ENCODE data around the gene MLLT1. TPM values are rescaled to one million over a fixed set of nuclear protein-coding genes. Genes with fewer than 3 reads are reported as not detected.

The MLLT1 gene
- total and polyA plus RNA-seq, 2 of the 8 experiments (the other 6 are each of a cell fraction or from before 2014, with no cell fraction given) = 18.8 to 45.1 TPM

DNA sequence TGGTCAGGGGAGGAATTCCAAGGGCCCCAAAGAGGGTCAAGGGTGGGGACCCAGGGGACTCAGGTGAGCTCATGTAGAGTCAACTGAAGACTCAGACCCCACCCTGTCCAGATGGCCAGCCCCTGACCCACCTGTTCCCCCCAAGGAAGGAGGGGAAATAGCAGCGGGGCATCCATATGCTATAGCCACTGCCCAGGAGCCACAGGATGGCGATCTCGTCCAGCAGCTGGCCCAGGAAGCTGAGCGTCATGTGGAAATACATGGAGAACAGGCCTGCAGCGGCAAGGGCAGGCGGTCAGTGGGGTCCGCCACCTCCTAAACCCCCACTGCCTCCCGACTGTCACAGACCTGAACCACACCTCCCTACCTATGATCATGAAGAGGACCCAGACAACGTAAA lies 32.2 kb upstream of the MLLT1 start:
- no peak overlapping the region for H3K4me3 ChIP-seq (ENCODE audit: extremely low read depth in 1 of 4, insufficient read depth in 2 of 4, low read depth in 3 of 4, low read length in 4 of 4)
- no peak overlapping the region for H3K18ac ChIP-seq (ENCODE audit: extremely low read depth, low read length)
- H3K23me2 ChIP-seq (ENCODE audit: low read depth, low read length) = no peaks in the 10 kb centered on the region
- no peak overlapping the region for H2BK120ac ChIP-seq (replicated peaks; ENCODE audit: low read depth, low read length)
- no peak overlapping the region for H3K14ac ChIP-seq (ENCODE audit: insufficient read length)
- ChIA-PET CTCF (ENCODE audit: partially characterized antibody) (no interaction called here), POLR2A (ENCODE audit: partially characterized antibody) (no interaction called here)
- no peaks in the 10 kb centered on the region for H4K20me1 ChIP-seq (replicated peaks in 1 of 2; ENCODE audit: control insufficient read depth in 1 of 2, insufficient read depth in 2 of 2, low read length in 2 of 2)
- H3K4ac ChIP-seq (replicated peaks; ENCODE audit: insufficient read length, low read depth, low read length) = no peak overlapping the region
- DNase-seq (ENCODE audit: low read depth in 1 of 2, low spot score in 2 of 2) = no peak
- H3K36me3 ChIP-seq (ENCODE audit: control insufficient read depth in 2 of 4, insufficient read depth in 4 of 4, low read length in 3 of 4) = no peaks in the 10 kb centered on the region
- H2BK15ac ChIP-seq (ENCODE audit: low read length) = no peak overlapping the region
- H3K79me2 ChIP-seq (ENCODE audit: control insufficient read depth in 1 of 2, insufficient read depth in 2 of 2, low read length in 2 of 2) = no peaks in the 10 kb centered on the region
- H2BK12ac ChIP-seq (ENCODE audit: low read depth, low read length) = no peak overlapping the region
- H3K56ac ChIP-seq (replicated peaks; ENCODE audit: insufficient read length, low read depth, low read length) = no peak overlapping the region
- H3K79me1 ChIP-seq (ENCODE audit: low read depth, low read length) = no peaks in the 10 kb centered on the region
- no peak overlapping the region for H4K5ac ChIP-seq (ENCODE audit: insufficient read length, low read depth, low read length)
- H3K9me3 ChIP-seq (ENCODE audit: insufficient read depth in 2 of 2, low read depth in 1 of 2, low read length in 1 of 2) = peaks cover 31 to 60% of the 10 kb centered on the region in 2 experiments
- WGBS, 2 experiments (ENCODE audit: extremely low coverage in 1 of 2, insufficient coverage in 1 of 2, insufficient read length in 1 of 2, insufficient replicate concordance in 2 of 2, low coverage in 1 of 2, low lambda C conversion rate in 2 of 2, missing lambda C conversion rate in 1 of 2) = 87% methylated on average over 9 of the region's 9 CpGs; no CpG with 5 or more reads in 1 of the 2 experiments
- no peak overlapping the region for H3K9ac ChIP-seq (replicated peaks in 1 of 4; ENCODE audit: extremely low read depth in 1 of 4, low read depth in 3 of 4, low read length in 3 of 4)
- no peaks in the 10 kb centered on the region for H3K27me3 ChIP-seq (replicated peaks in 1 of 4; ENCODE audit: control insufficient read depth in 3 of 4, extremely low read depth in 1 of 4, insufficient read depth in 3 of 4, low read length in 3 of 4)
- H3K23ac ChIP-seq (ENCODE audit: insufficient read length) = no peak overlapping the region
- H2AK5ac ChIP-seq (ENCODE audit: low read depth, low read length) = no peak overlapping the region
- no peaks in the 10 kb centered on the region for H3K4me1 ChIP-seq (replicated peaks in 1 of 4; ENCODE audit: control insufficient read depth in 3 of 4, insufficient read depth in 4 of 4, low read length in 3 of 4)
- FAIRE-seq = no peak
- no peak overlapping the region for H2AFZ ChIP-seq (ENCODE audit: low read length)
- H4K8ac ChIP-seq (ENCODE audit: extremely low read depth, insufficient read depth, low read length) = no peak overlapping the region
- H2BK5ac ChIP-seq (ENCODE audit: low read depth, low read length) = no peak overlapping the region
- no peak overlapping the region for H3K27ac ChIP-seq (ENCODE audit: low read depth, low read length)
- no peak overlapping the region for H3K4me2 ChIP-seq (ENCODE audit: insufficient read depth in 1 of 2, low read depth in 2 of 2, low read length in 2 of 2)
- H2BK20ac ChIP-seq (ENCODE audit: low read length) = no peak overlapping the region
- H4K91ac ChIP-seq (replicated peaks; ENCODE audit: insufficient read length, low read length) = no peak overlapping the region
- TF ChIP-seq SUZ12 (IDR thresholded peaks at IDR 0.05; ENCODE audit: low read length) (no peak), KDM1A (IDR thresholded peaks at IDR 0.05; ENCODE audit: borderline replicate concordance, low read length) (no peak), ZNF274 (IDR thresholded peaks at IDR 0.05; ENCODE audit: borderline replicate concordance, extremely low read depth, low read length) (no peak), BCL11A (IDR thresholded peaks at IDR 0.05; ENCODE audit: low read depth in 2 of 2, low read length in 2 of 2) (no peak), POLR2A (IDR thresholded peaks at IDR 0.05; ENCODE audit: control extremely low read depth in 1 of 2, low read depth in 2 of 2, low read length in 2 of 2) (no peak), CEBPB (IDR thresholded peaks at IDR 0.05; ENCODE audit: low read depth, low read length) (no peak), RAD21 (IDR thresholded peaks at IDR 0.05 in 1 of 2, conservative IDR thresholded peaks at IDR 0.05 in 1 of 2; ENCODE audit: low read depth in 2 of 2, low read length in 2 of 2) (peak; percentile 38 to 53), CHD1 (IDR thresholded peaks at IDR 0.05; ENCODE audit: low read depth, low read length) (no peak), CBX5 (IDR thresholded peaks at IDR 0.05; ENCODE audit: low read depth, low read length) (no peak), JUN (IDR thresholded peaks at IDR 0.05; ENCODE audit: low read depth, low read length) (no peak)
- TF ChIP-seq, protein P1, sequence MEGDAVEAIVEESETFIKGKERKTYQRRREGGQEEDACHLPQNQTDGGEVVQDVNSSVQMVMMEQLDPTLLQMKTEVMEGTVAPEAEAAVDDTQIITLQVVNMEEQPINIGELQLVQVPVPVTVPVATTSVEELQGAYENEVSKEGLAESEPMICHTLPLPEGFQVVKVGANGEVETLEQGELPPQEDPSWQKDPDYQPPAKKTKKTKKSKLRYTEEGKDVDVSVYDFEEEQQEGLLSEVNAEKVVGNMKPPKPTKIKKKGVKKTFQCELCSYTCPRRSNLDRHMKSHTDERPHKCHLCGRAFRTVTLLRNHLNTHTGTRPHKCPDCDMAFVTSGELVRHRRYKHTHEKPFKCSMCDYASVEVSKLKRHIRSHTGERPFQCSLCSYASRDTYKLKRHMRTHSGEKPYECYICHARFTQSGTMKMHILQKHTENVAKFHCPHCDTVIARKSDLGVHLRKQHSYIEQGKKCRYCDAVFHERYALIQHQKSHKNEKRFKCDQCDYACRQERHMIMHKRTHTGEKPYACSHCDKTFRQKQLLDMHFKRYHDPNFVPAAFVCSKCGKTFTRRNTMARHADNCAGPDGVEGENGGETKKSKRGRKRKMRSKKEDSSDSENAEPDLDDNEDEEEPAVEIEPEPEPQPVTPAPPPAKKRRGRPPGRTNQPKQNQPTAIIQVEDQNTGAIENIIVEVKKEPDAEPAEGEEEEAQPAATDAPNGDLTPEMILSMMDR (IDR thresholded peaks at IDR 0.05; ENCODE audit: control extremely low read depth in 1 of 3, insufficient read depth in 1 of 3, low read depth in 1 of 3, low read length in 3 of 3) = peak in 2 of 3 experiments; percentile 24 to 28; a peak in 2 of 4 replicates
- TF ChIP-seq, protein P2, sequence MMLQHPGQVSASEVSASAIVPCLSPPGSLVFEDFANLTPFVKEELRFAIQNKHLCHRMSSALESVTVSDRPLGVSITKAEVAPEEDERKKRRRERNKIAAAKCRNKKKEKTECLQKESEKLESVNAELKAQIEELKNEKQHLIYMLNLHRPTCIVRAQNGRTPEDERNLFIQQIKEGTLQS (IDR thresholded peaks at IDR 0.05; ENCODE audit: insufficient read depth, low read depth, low read length) = no peak
